HL-60 (cell line): ENCODE results near the gene ST6GALNAC3.

ENCODE experiments used
- POLR2AphosphoS5 ChIP-seq: IDR thresholded peaks from 2 replicates; pipeline ENCODE4 v1.6.1; 2012; ENCODE audit warnings: low read depth
- TF ChIP-seq, protein P1 (sequence below): IDR thresholded peaks from one replicate; pipeline ENCODE4 v1.5.1; 2011; ENCODE audit warnings: low read length, control low read depth, inconsistent platforms; ENCODE audit not compliant: insufficient read depth
- TF ChIP-seq, protein P2 (sequence below): IDR thresholded peaks from 2 replicates; pipeline ENCODE4 v1.6.1; 2012; ENCODE audit warnings: low read depth; ENCODE audit not compliant: insufficient replicate concordance

DNA sequence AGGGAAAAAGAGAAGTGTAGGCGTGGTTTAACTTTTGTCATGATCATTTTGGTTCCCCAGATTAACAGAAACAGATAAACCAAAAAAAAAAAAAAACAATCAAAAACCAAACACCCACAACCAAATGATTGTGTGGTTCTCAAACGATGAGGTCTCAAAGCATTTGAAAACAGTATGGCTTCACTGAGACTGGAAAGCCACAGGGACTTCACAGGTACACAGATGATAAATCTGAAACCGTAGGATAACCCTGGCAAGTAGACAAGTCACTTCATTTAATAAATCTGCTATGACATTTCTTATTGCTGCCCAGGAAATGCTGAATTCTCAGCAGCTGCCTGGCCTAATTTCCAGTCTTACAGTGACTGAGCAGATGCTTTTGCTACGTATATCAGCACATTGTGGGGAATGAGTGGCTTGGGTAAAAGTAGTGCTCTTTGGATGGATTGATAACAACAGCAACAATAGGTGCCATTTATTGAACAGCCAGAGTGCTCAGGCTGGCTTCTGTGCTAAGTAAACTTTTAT is 6.1 kb downstream of the ST6GALNAC3 start:
- TF ChIP-seq, protein P1, sequence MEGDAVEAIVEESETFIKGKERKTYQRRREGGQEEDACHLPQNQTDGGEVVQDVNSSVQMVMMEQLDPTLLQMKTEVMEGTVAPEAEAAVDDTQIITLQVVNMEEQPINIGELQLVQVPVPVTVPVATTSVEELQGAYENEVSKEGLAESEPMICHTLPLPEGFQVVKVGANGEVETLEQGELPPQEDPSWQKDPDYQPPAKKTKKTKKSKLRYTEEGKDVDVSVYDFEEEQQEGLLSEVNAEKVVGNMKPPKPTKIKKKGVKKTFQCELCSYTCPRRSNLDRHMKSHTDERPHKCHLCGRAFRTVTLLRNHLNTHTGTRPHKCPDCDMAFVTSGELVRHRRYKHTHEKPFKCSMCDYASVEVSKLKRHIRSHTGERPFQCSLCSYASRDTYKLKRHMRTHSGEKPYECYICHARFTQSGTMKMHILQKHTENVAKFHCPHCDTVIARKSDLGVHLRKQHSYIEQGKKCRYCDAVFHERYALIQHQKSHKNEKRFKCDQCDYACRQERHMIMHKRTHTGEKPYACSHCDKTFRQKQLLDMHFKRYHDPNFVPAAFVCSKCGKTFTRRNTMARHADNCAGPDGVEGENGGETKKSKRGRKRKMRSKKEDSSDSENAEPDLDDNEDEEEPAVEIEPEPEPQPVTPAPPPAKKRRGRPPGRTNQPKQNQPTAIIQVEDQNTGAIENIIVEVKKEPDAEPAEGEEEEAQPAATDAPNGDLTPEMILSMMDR, result no peak
- TF ChIP-seq, protein P2, sequence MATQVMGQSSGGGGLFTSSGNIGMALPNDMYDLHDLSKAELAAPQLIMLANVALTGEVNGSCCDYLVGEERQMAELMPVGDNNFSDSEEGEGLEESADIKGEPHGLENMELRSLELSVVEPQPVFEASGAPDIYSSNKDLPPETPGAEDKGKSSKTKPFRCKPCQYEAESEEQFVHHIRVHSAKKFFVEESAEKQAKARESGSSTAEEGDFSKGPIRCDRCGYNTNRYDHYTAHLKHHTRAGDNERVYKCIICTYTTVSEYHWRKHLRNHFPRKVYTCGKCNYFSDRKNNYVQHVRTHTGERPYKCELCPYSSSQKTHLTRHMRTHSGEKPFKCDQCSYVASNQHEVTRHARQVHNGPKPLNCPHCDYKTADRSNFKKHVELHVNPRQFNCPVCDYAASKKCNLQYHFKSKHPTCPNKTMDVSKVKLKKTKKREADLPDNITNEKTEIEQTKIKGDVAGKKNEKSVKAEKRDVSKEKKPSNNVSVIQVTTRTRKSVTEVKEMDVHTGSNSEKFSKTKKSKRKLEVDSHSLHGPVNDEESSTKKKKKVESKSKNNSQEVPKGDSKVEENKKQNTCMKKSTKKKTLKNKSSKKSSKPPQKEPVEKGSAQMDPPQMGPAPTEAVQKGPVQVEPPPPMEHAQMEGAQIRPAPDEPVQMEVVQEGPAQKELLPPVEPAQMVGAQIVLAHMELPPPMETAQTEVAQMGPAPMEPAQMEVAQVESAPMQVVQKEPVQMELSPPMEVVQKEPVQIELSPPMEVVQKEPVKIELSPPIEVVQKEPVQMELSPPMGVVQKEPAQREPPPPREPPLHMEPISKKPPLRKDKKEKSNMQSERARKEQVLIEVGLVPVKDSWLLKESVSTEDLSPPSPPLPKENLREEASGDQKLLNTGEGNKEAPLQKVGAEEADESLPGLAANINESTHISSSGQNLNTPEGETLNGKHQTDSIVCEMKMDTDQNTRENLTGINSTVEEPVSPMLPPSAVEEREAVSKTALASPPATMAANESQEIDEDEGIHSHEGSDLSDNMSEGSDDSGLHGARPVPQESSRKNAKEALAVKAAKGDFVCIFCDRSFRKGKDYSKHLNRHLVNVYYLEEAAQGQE, result no peak
- TF ChIP-seq POLR2AphosphoS5, result no peak
